ENCODE data around the gene TEX29.

Gene TEX29

GRCh38 chr13:111319998-111320911, at the start of gene TEX29:
TEX29 (plus strand) TSS chr13:111320642; CDS start chr13:111320891, 249 bp downstream.
- DNase-seq (ENCODE audit: low spot score): no peak

- DNase-seq (ENCODE audit: low spot score): no peak
These were observed 49.4 kb upstream of the TEX29 start for GRCh38 chr13:111270765-111271698.

- DNase-seq (ENCODE audit: low spot score): no peak
These were observed 48.3 kb upstream of the TEX29 start for GRCh38 chr13:111272117-111272516.

GRCh38 chr13:111275382-111275781, 45.1 kb upstream of the TEX29 start:
- DNase-seq (ENCODE audit: low spot score): no peak

- no peak for DNase-seq (ENCODE audit: low spot score)
These were observed 44.3 kb upstream of the TEX29 start for GRCh38 chr13:111275995-111276618.

GRCh38 chr13:111278258-111278657, 42.2 kb upstream of the TEX29 start:
- no peak for DNase-seq (ENCODE audit: low spot score)

- DNase-seq (ENCODE audit: low spot score): no peak
These were observed 41.4 kb upstream of the TEX29 start for GRCh38 chr13:111278743-111279652.

GRCh38 chr13:111280226-111280625, 40.2 kb upstream of the TEX29 start:
- DNase-seq (ENCODE audit: low spot score): no peak

GRCh38 chr13:111280681-111281585, 39.5 kb upstream of the TEX29 start:
- no peak for DNase-seq (ENCODE audit: low spot score)

GRCh38 chr13:111281751-111282311, 38.6 kb upstream of the TEX29 start:
- no peak for DNase-seq (ENCODE audit: low spot score)

GRCh38 chr13:111282425-111282824, 38.0 kb upstream of the TEX29 start:
- no peak for DNase-seq (ENCODE audit: low spot score)

GRCh38 chr13:111282997-111283396, 37.4 kb upstream of the TEX29 start:
- DNase-seq (ENCODE audit: low spot score): no peak

- DNase-seq (ENCODE audit: low spot score): no peak
These were observed 37.0 kb upstream of the TEX29 start for GRCh38 chr13:111283457-111283856.

GRCh38 chr13:111283991-111284390, 36.5 kb upstream of the TEX29 start:
- DNase-seq (ENCODE audit: low spot score): no peak

- DNase-seq (ENCODE audit: low spot score): no peak
These were observed 35.9 kb upstream of the TEX29 start for GRCh38 chr13:111284565-111284964.

- DNase-seq (ENCODE audit: low spot score): no peak
These were observed 34.3 kb upstream of the TEX29 start for GRCh38 chr13:111286162-111286561.

GRCh38 chr13:111286749-111287148, 33.7 kb upstream of the TEX29 start:
- no peak for DNase-seq (ENCODE audit: low spot score)

GRCh38 chr13:111287201-111287600, 33.2 kb upstream of the TEX29 start:
- DNase-seq (ENCODE audit: low spot score): no peak

GRCh38 chr13:111288276-111288675, 32.2 kb upstream of the TEX29 start:
- no peak for DNase-seq (ENCODE audit: low spot score)

GRCh38 chr13:111289251-111289650, 31.2 kb upstream of the TEX29 start:
- DNase-seq (ENCODE audit: low spot score): no peak
